ENCODE data around the gene AGBL3. TPM values are rescaled to one million over a fixed set of nuclear protein-coding genes. Genes with fewer than 3 reads are reported as not detected.

The AGBL3 gene
- total and polyA plus RNA-seq, 9 donors = 2.0 to 8.1 (median 4.2) TPM

GRCh38 chr7:135180122-135180521 is 193.8 kb downstream of the AGBL3 start:
- no peaks in the 10 kb centered on the region for H3K36me3 ChIP-seq
- intact Hi-C loops (cut with DNase I) = no loop called here
- no peak overlapping the region for H3K27ac ChIP-seq
- TF ChIP-seq EP300 (IDR thresholded peaks at IDR 0.05) (no peak), POLR2A (IDR thresholded peaks at IDR 0.05) (no peak)
- TF ChIP-seq, protein P1, sequence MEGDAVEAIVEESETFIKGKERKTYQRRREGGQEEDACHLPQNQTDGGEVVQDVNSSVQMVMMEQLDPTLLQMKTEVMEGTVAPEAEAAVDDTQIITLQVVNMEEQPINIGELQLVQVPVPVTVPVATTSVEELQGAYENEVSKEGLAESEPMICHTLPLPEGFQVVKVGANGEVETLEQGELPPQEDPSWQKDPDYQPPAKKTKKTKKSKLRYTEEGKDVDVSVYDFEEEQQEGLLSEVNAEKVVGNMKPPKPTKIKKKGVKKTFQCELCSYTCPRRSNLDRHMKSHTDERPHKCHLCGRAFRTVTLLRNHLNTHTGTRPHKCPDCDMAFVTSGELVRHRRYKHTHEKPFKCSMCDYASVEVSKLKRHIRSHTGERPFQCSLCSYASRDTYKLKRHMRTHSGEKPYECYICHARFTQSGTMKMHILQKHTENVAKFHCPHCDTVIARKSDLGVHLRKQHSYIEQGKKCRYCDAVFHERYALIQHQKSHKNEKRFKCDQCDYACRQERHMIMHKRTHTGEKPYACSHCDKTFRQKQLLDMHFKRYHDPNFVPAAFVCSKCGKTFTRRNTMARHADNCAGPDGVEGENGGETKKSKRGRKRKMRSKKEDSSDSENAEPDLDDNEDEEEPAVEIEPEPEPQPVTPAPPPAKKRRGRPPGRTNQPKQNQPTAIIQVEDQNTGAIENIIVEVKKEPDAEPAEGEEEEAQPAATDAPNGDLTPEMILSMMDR (IDR thresholded peaks at IDR 0.05) = no peak
- no peaks in the 10 kb centered on the region for H3K27me3 ChIP-seq
- 96 to 98% (median 96%) methylated on average over 5 of the region's 5 CpGs for WGBS, 3 donors
- DNase-seq = no peak
- no peaks in the 10 kb centered on the region for H3K9me3 ChIP-seq
- no peaks in the 10 kb centered on the region for H3K4me1 ChIP-seq (ENCODE audit: insufficient read depth)
- no peak overlapping the region for H3K4me3 ChIP-seq

DNA sequence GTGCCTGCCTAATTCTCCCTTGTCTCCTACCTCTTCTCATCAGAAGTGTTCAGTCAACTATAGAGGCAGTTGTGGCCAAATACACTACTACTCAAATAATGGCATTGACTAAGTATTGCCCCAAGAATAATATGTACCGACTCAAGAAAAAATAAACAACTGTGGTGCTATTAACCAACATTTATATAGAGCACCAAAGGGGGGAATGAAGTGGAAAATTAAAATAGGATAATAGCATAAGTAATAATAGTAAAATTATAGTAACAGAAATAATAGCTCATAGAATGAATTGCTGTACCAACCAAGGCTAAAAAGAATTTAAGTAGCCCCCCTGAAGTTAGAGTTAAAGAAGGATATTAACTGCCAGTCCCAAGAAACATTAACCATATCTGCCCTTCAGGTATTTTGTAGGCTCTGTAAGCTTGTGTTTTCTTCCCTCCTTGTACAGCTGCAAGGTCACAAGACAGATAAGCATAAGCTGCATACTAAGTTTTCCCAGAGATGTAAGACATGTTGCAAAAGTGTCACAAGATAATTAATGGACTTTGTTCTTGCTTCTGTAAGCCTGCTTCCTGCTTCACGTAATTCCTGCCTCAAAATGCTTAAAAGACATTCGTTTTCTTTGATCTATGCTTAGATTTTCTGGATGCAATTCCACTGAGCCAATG is 195.1 kb downstream of the AGBL3 start:
- H3K36me3 ChIP-seq = no peaks in the 10 kb centered on the region
- intact Hi-C loops (cut with DNase I) = no loop called here

GRCh38 chr7:135181929-135182678 is 195.8 kb downstream of the AGBL3 start:
- intact Hi-C loops (cut with DNase I) = no loop called here
- DNase-seq = no peak
- Histone ChIP-seq H3K27me3 (no peaks in the 10 kb centered on the region), H3K4me1 (ENCODE audit: insufficient read depth) (no peaks in the 10 kb centered on the region), H3K9me3 (no peaks in the 10 kb centered on the region), H3K4me3 (no peak overlapping the region), H3K36me3 (no peaks in the 10 kb centered on the region), H3K27ac (no peak overlapping the region)
- TF ChIP-seq, protein P1 (IDR thresholded peaks at IDR 0.05) = no peak
- no peak for TF ChIP-seq POLR2A (IDR thresholded peaks at IDR 0.05)
- 97 to 99% (median 98%) methylated on average over 31 of the region's 31 CpGs for WGBS, 3 donors

More for the DNA sequence above, 195.1 kb downstream of the AGBL3 start:
- Histone ChIP-seq H3K4me1 (ENCODE audit: insufficient read depth) (no peaks in the 10 kb centered on the region), H3K9me3 (no peaks in the 10 kb centered on the region), H3K27ac (no peak overlapping the region), H3K27me3 (no peaks in the 10 kb centered on the region), H3K4me3 (no peak overlapping the region)
- 82 to 89% (median 83%) methylated on average over 3 of the region's 3 CpGs for WGBS, 3 donors
- no peak for DNase-seq
- TF ChIP-seq EP300 (IDR thresholded peaks at IDR 0.05) = no peak
- TF ChIP-seq, protein P1 (IDR thresholded peaks at IDR 0.05) = no peak
- TF ChIP-seq POLR2A (IDR thresholded peaks at IDR 0.05) = no peak

GRCh38 chr7:135183478-135183877 is 197.2 kb downstream of the AGBL3 start:
- no peak for DNase-seq
- no peaks in the 10 kb centered on the region for H3K36me3 ChIP-seq
- TF ChIP-seq, protein P1 (IDR thresholded peaks at IDR 0.05) = no peak
- no peak for TF ChIP-seq EP300 (IDR thresholded peaks at IDR 0.05)
- no peak for TF ChIP-seq POLR2A (IDR thresholded peaks at IDR 0.05)
- intact Hi-C loops (cut with DNase I) = no loop called here
- no peaks in the 10 kb centered on the region for H3K9me3 ChIP-seq
- H3K4me1 ChIP-seq (ENCODE audit: insufficient read depth) = no peaks in the 10 kb centered on the region
- no peaks in the 10 kb centered on the region for H3K27me3 ChIP-seq
- 95 to 97% (median 97%) methylated on average over 7 of the region's 7 CpGs for WGBS, 3 donors
- no peak overlapping the region for H3K4me3 ChIP-seq
- no peak overlapping the region for H3K27ac ChIP-seq

Data from ovary (tissue), 9 donors.